Neural progenitor cell (in vitro differentiated cells): ENCODE data around the gene KCTD11.

Experiments
- EZH2 ChIP-seq: fragments of 200-600 bp; sonication (generic); IDR thresholded peaks from 2 replicates; pipeline ENCODE4 v1.6.1; 2017; ENCODE audit warnings: antibody characterized with exemption, mild to moderate bottlenecking, moderate library complexity
- EZH2phosphoT487 ChIP-seq: fragments of 200-600 bp; sonication (generic); IDR thresholded peaks from 2 replicates; pipeline ENCODE4 v1.6.1; 2017; ENCODE audit warnings: antibody characterized with exemption
- TF ChIP-seq, protein P1 (sequence below): fragments of 200-600 bp; sonication (generic); IDR thresholded peaks from 2 replicates; pipeline ENCODE4 v1.5.1; 2017; ENCODE audit warnings: antibody characterized with exemption, mild to moderate bottlenecking

DNA sequence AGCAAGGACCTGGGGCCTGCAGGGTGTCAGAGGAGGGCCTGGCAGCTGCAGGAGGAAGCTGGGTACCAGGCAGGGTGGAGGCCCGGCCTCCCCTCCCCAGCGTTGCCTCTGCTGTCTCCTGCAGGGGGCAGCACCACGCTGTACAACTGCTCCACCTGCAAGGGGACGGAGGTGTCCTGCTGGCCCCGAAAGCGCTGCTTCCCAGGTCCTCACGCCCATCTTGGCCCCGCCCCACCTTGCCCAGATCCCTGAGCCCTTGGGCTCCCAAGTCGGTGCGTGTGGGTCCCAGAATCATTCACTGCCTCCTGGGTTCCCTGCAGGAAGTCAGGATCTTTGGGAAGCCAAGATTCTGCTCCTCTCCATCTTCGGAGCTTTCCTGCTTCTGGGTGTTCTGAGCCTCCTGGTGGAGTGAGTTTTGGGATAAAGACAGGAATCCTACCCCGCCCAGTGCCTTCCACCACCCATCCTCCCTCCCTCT lies 4.1 kb downstream of the KCTD11 start:
- TF ChIP-seq, protein P1, sequence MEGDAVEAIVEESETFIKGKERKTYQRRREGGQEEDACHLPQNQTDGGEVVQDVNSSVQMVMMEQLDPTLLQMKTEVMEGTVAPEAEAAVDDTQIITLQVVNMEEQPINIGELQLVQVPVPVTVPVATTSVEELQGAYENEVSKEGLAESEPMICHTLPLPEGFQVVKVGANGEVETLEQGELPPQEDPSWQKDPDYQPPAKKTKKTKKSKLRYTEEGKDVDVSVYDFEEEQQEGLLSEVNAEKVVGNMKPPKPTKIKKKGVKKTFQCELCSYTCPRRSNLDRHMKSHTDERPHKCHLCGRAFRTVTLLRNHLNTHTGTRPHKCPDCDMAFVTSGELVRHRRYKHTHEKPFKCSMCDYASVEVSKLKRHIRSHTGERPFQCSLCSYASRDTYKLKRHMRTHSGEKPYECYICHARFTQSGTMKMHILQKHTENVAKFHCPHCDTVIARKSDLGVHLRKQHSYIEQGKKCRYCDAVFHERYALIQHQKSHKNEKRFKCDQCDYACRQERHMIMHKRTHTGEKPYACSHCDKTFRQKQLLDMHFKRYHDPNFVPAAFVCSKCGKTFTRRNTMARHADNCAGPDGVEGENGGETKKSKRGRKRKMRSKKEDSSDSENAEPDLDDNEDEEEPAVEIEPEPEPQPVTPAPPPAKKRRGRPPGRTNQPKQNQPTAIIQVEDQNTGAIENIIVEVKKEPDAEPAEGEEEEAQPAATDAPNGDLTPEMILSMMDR = peak; percentile 92
- TF ChIP-seq EZH2phosphoT487 (no peak), EZH2 (no peak)
